ENCODE results near the gene NKAIN2.

DNA sequence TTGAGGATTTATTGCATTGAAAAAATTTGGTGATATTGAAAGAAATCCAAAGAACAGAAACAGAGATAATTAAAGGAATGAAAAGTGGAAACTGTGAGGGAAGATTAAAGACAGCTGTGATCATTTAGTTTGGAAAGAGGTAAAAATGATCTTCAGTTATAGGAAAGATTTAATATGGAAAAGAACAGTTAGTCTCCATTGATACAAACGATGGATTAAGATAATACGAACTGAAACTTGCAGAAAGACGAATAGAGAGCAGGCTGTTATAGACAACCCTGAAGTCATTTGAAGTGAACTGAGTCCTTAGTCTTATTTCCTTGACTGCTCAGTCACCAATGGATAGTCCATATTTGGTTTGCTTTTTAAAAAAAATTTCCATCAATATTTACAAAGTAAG, 360.0 kb downstream of the NKAIN2 start:
- TF ChIP-seq, protein P1, sequence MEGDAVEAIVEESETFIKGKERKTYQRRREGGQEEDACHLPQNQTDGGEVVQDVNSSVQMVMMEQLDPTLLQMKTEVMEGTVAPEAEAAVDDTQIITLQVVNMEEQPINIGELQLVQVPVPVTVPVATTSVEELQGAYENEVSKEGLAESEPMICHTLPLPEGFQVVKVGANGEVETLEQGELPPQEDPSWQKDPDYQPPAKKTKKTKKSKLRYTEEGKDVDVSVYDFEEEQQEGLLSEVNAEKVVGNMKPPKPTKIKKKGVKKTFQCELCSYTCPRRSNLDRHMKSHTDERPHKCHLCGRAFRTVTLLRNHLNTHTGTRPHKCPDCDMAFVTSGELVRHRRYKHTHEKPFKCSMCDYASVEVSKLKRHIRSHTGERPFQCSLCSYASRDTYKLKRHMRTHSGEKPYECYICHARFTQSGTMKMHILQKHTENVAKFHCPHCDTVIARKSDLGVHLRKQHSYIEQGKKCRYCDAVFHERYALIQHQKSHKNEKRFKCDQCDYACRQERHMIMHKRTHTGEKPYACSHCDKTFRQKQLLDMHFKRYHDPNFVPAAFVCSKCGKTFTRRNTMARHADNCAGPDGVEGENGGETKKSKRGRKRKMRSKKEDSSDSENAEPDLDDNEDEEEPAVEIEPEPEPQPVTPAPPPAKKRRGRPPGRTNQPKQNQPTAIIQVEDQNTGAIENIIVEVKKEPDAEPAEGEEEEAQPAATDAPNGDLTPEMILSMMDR (IDR thresholded peaks at IDR 0.05): no peak
- TF ChIP-seq EP300 (IDR thresholded peaks at IDR 0.05): no peak

Measured in sigmoid colon (tissue), 4 donors.